A673 (cell line): ENCODE results near the gene FBN1.

Source experiments
- EZH2 ChIP-seq: fragments of 200-600 bp; sonication (generic); IDR thresholded peaks from 2 replicates; pipeline ENCODE4 v1.6.1; 2017; ENCODE audit warnings: borderline replicate concordance, low read depth, mild to moderate bottlenecking, mixed read lengths, antibody characterized with exemption, low read length; ENCODE audit not compliant: poor library complexity, severe bottlenecking
- TF ChIP-seq, protein P1 (sequence below): fragments of 300-800, 200-600 bp; sonication (generic); conservative IDR thresholded peaks from 2 replicates; pipeline ENCODE4 v1.5.1; 2017; ENCODE audit warnings: low read depth, mild to moderate bottlenecking, antibody characterized with exemption, low read length, moderate library complexity, mixed read lengths

GRCh38 chr15:48370460-48370859 lies 275.0 kb downstream of the FBN1 start:
- TF ChIP-seq, protein P1, sequence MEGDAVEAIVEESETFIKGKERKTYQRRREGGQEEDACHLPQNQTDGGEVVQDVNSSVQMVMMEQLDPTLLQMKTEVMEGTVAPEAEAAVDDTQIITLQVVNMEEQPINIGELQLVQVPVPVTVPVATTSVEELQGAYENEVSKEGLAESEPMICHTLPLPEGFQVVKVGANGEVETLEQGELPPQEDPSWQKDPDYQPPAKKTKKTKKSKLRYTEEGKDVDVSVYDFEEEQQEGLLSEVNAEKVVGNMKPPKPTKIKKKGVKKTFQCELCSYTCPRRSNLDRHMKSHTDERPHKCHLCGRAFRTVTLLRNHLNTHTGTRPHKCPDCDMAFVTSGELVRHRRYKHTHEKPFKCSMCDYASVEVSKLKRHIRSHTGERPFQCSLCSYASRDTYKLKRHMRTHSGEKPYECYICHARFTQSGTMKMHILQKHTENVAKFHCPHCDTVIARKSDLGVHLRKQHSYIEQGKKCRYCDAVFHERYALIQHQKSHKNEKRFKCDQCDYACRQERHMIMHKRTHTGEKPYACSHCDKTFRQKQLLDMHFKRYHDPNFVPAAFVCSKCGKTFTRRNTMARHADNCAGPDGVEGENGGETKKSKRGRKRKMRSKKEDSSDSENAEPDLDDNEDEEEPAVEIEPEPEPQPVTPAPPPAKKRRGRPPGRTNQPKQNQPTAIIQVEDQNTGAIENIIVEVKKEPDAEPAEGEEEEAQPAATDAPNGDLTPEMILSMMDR, result no peak
- no peak for TF ChIP-seq EZH2
